ENCODE measurements around the gene FGB. TPM values are rescaled to one million over a fixed set of nuclear protein-coding genes. Genes with fewer than 3 reads are reported as not detected.
"Not testable (repeated sequence)": the region's sequence is repeated elsewhere in the genome, so short reads cannot be mapped to it uniquely, and the experiment has no call there.

The FGB gene
- total RNA-seq, 5 donors from 2014 or later (not counting 1 experiment from before 2014, with no cell fraction given): 2.5 to 4.2 (median 3.0) TPM; not detected in 2

DNA sequence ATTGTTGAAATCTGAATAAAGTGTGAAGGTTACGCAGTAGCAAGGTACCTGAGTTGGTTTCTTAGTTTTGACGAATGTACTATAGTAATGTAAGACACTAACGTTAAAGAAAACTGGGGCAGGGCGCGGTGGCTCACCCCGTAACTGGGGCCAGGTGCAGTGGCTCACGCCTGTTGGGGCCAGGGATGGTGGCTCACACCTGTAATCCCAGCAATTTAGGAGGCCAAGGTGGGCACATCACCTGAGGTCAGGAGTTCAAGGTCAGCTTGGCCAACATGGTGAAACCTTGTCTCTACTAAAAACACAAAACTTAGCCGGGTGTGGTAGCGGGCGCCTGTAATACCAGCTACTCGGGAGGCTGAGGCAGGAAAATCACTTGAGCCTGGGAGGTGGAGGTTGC, 34.5 kb downstream of the FGB start:
- POLR2A ChIA-PET: interaction anchor here in 1 of 2 donors (0.7 kb wide), 1 partner anchor 80 kb away, joined by 3 read pairs; no protein-coding TSS in a partner anchor
- H3K36me3 Mint-ChIP-seq; H3K9me3 Mint-ChIP-seq; H3K4me1 Mint-ChIP-seq; ATAC-seq (replicated peaks in 1 of 4); H3K27ac ChIP-seq (ENCODE audit: low read length); H3K4me3 Mint-ChIP-seq; DNase-seq; H3K4me1 ChIP-seq (ENCODE audit: control insufficient read depth in 1 of 2, extremely low read depth in 1 of 2, insufficient read depth in 2 of 2, low read length in 2 of 2); H3K27ac Mint-ChIP-seq; H3K27me3 ChIP-seq (replicated peaks in 1 of 2; ENCODE audit: control insufficient read depth in 2 of 2, extremely low read depth in 1 of 2, insufficient read depth in 2 of 2, low read length in 1 of 2); H3K4me3 ChIP-seq (ENCODE audit: control insufficient read depth in 1 of 2, extremely low read depth in 1 of 2, low read length in 1 of 2); H3K9me3 ChIP-seq; H3K36me3 ChIP-seq (ENCODE audit: control insufficient read depth in 2 of 2, extremely low read depth in 1 of 2, insufficient read depth in 1 of 2, low read length in 1 of 2): not testable (repeated sequence)
- H3K27me3 Mint-ChIP-seq: peaks cover 4 to 16% of the 10 kb centered on the region in 2 donors
- CTCF ChIA-PET: interaction anchor here in 1 of 2 donors (0.6 kb wide), 1 partner anchor 145 kb away, joined by 3 read pairs; no protein-coding TSS in a partner anchor
- WGBS (ENCODE audit: insufficient coverage): 94% methylated on average over 6 of the region's 11 CpGs

DNA sequence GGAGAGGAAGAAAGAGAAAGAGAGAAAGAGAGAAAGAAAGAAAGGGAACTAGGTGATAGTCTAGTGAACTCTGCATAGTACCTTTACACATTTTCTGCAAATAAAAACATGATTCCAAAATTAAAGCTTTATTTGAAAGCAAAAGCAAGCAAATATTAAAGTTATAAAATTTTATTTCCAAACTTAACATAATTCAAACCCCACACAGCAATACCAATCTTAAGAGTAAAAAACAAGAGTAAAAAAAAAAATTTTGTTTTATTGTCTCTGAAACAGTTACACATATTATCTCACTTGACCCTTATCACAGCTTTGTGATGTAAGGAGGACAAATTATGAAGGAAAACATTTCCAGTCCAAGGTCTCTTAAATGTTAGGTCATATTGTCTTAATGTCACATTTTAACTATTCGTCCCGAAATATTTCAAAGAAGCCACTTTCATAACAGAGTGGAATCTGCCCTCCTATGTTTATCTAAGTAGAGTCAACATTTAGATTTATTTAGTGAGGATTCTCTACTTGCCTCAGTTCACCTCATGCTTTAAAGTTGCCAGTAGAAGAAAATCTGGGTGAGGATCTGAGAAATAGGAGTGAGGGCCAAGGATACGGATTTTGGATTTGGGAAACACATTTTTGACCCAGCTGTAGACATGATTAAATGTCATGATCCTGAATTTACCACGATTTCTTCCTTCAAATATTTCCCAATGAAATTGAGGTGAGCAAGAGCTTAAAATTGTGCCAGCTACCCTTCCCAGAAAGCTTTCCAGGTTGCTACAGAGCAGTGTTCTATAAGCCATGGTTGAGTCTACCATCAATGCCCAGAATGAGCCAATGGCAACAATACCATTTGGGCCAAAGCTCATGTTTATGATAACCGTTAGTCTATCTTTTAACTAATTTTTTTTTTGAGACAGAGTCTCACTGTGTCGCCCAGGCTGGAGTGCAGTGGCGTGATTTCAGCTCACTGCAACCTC, 35.3 kb downstream of the FGB start:
- POLR2A ChIA-PET: interaction anchor here in 1 of 2 donors (0.5 to 0.7 kb wide), 2 partner anchors 80 to 1350 kb away, joined by 3 to 9 read pairs; no protein-coding TSS in a partner anchor
- Mint-ChIP-seq H3K27ac (no peak overlapping the region), H3K27me3 (peaks cover 12 to 19% of the 10 kb centered on the region in 2 donors), H3K9me3 (no peaks in the 10 kb centered on the region), H3K4me1 (no peaks in the 10 kb centered on the region), H3K36me3 (no peaks in the 10 kb centered on the region), H3K4me3 (no peak overlapping the region)
- H3K27me3 ChIP-seq (replicated peaks in 1 of 2; ENCODE audit: control insufficient read depth in 2 of 2, extremely low read depth in 1 of 2, insufficient read depth in 2 of 2, low read length in 1 of 2): peaks cover 0 to 6% of the 10 kb centered on the region in 2 experiments
- no peak for DNase-seq
- H3K36me3 ChIP-seq (ENCODE audit: control insufficient read depth in 2 of 2, extremely low read depth in 1 of 2, insufficient read depth in 1 of 2, low read length in 1 of 2): no peaks in the 10 kb centered on the region
- 60% methylated on average over 3 of the region's 7 CpGs for WGBS (ENCODE audit: insufficient coverage)
- CTCF ChIA-PET: interaction anchor here in 1 of 2 donors (0.6 kb wide), 1 partner anchor 145 kb away, joined by 3 read pairs; no protein-coding TSS in a partner anchor
- no peak overlapping the region for H3K4me3 ChIP-seq (ENCODE audit: control insufficient read depth in 1 of 2, extremely low read depth in 1 of 2, low read length in 1 of 2)
- H3K9me3 ChIP-seq: no peaks in the 10 kb centered on the region
- no peaks in the 10 kb centered on the region for H3K4me1 ChIP-seq (ENCODE audit: control insufficient read depth in 1 of 2, extremely low read depth in 1 of 2, insufficient read depth in 2 of 2, low read length in 2 of 2)
- H3K27ac ChIP-seq (ENCODE audit: low read length): no peak overlapping the region
- no peak for ATAC-seq (replicated peaks in 1 of 4)

DNA sequence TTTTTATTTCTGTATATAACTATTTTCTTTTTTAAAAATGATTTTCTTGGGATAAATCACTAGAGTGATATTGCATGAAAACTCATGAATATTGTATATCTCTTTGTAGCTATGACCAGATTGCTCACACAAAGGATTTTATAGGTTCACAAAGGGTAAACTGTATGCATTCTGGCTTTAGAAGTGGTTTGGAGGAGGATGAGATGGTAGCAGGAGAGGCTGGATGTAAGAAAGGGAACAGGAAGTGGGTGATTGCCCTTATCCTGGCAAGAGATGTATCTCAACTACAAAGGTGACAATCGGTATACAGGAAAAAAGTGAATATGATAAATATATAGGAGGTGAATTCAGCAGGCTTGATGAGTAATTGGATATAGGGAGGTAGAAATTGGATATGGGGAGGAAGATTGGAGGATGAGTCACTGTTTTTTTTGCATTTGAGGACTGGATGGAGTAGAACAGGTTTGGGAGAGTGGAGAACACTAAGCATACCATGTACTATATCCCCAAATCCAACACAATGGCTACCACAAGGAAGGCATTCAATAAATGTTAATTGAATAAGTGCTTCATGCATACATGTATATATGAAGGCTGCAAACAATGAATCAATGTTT, 39.7 kb downstream of the FGB start:
- no peak for DNase-seq
- Mint-ChIP-seq H3K27me3 (peaks cover 23 to 28% of the 10 kb centered on the region in 2 donors), H3K4me1 (no peaks in the 10 kb centered on the region), H3K36me3 (no peaks in the 10 kb centered on the region), H3K4me3 (no peak overlapping the region), H3K9me3 (no peaks in the 10 kb centered on the region), H3K27ac (no peak overlapping the region)
- 13% methylated on average over 1 of the region's 1 CpG for WGBS (ENCODE audit: insufficient coverage)
- no peaks in the 10 kb centered on the region for H3K4me1 ChIP-seq (ENCODE audit: control insufficient read depth in 1 of 2, extremely low read depth in 1 of 2, insufficient read depth in 2 of 2, low read length in 2 of 2)
- ChIA-PET CTCF (no interaction called here), POLR2A (no interaction called here)
- H3K9me3 ChIP-seq: no peaks in the 10 kb centered on the region
- no peak for ATAC-seq (replicated peaks in 1 of 4)
- no peak overlapping the region for H3K4me3 ChIP-seq (ENCODE audit: control insufficient read depth in 1 of 2, extremely low read depth in 1 of 2, low read length in 1 of 2)
- H3K27ac ChIP-seq (ENCODE audit: low read length): no peak overlapping the region
- no peaks in the 10 kb centered on the region for H3K36me3 ChIP-seq (ENCODE audit: control insufficient read depth in 2 of 2, extremely low read depth in 1 of 2, insufficient read depth in 1 of 2, low read length in 1 of 2)
- peaks cover 0 to 6% of the 10 kb centered on the region in 2 experiments for H3K27me3 ChIP-seq (replicated peaks in 1 of 2; ENCODE audit: control insufficient read depth in 2 of 2, extremely low read depth in 1 of 2, insufficient read depth in 2 of 2, low read length in 1 of 2)

DNA sequence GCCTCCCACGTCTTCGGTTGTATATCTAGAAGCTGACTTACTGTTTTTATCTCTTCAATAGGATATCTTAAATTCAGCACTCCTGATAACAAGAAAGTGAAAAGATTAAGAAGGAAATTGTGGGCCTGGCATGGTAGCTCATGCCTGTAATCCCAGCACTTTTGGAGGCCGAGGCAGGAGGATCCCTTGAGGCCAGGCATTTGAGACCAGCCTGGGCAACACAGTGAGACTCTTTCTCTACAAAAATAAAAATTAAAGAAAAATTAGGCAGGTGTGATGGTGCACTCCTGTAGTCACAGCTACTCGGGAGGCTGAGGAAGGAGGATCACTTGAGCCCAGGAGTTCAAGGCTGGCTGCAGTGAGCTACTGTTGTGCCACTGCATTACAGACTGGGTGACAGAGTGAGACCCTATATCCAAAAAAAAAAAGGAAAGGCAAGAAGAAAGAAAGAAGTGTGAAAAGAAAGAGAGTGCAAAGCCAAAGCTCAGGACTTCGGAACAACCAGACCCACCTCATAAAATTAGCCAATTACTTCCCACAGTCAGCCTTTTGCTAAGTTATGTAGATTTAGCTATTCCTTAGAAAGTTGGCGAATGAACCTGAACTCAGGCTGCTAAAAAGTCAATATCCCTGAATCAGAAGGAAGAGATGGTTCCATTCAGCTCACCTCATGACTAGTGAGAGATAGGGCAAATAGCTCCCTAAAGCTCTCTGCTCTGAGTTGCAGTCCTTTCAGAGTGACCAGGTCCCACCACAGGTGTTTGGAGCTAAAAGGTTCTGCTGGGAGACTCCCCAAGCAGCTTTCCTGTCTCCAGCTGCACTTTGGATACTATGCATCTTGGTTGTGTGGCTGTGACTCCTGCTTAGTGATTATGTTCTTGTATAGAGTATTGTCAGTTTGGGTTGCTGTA, 40.5 kb downstream of the FGB start:
- Histone ChIP-seq H3K9me3 (no peaks in the 10 kb centered on the region), H3K4me1 (ENCODE audit: control insufficient read depth in 1 of 2, extremely low read depth in 1 of 2, insufficient read depth in 2 of 2, low read length in 2 of 2) (no peaks in the 10 kb centered on the region), H3K4me3 (ENCODE audit: control insufficient read depth in 1 of 2, extremely low read depth in 1 of 2, low read length in 1 of 2) (no peak overlapping the region), H3K27me3 (replicated peaks in 1 of 2; ENCODE audit: control insufficient read depth in 2 of 2, extremely low read depth in 1 of 2, insufficient read depth in 2 of 2, low read length in 1 of 2) (peaks cover 0 to 6% of the 10 kb centered on the region in 2 experiments), H3K36me3 (ENCODE audit: control insufficient read depth in 2 of 2, extremely low read depth in 1 of 2, insufficient read depth in 1 of 2, low read length in 1 of 2) (no peaks in the 10 kb centered on the region), H3K27ac (ENCODE audit: low read length) (no peak overlapping the region)
- ATAC-seq (replicated peaks in 1 of 4) (no peak), DNase-seq (no peak)
- Mint-ChIP-seq H3K9me3 (no peaks in the 10 kb centered on the region), H3K27me3 (peaks cover 26% of the 10 kb centered on the region in 2 donors), H3K27ac (no peak overlapping the region), H3K4me1 (no peaks in the 10 kb centered on the region), H3K4me3 (no peak overlapping the region), H3K36me3 (no peaks in the 10 kb centered on the region)
- ChIA-PET CTCF (no interaction called here), POLR2A (no interaction called here)
- 65% methylated on average over 2 of the region's 6 CpGs for WGBS (ENCODE audit: insufficient coverage)

DNA sequence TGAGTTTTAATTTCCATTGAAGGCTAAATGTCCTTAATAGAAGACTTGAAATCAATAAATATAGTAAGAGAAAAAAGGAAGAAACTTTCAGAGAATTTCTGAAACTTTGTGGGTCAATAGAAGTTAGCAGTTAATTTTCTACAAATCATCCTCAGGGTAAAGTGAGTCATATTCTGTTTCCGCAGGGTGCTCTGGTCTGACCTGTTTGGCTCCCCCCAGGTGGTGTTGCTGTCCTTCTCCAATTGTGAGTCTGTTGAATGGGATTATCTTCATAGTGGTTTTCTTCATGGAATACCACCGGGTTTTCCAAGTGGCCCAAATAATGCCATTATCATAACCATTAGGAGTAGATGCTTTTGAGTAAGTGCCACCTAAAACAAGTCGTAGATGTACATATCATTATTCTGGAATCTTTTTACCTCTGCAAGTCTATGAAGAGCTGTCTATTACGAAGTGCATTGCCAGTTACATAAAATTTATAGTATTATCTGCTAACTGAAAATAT, 41.9 kb downstream of the FGB start:
- no peaks in the 10 kb centered on the region for H3K27me3 ChIP-seq (replicated peaks in 1 of 2; ENCODE audit: control insufficient read depth in 2 of 2, extremely low read depth in 1 of 2, insufficient read depth in 2 of 2, low read length in 1 of 2)
- no peaks in the 10 kb centered on the region for H3K36me3 Mint-ChIP-seq
- no peak for ATAC-seq (replicated peaks in 1 of 4)
- no peak overlapping the region for H3K4me3 ChIP-seq (ENCODE audit: control insufficient read depth in 1 of 2, extremely low read depth in 1 of 2, low read length in 1 of 2)
- no peaks in the 10 kb centered on the region for H3K4me1 ChIP-seq (ENCODE audit: control insufficient read depth in 1 of 2, extremely low read depth in 1 of 2, insufficient read depth in 2 of 2, low read length in 2 of 2)
- DNase-seq: no peak
- ChIA-PET CTCF (no interaction called here), POLR2A (no interaction called here)
- H3K27me3 Mint-ChIP-seq: peaks cover 33 to 40% of the 10 kb centered on the region in 2 donors
- no peak overlapping the region for H3K4me3 Mint-ChIP-seq
- no peak overlapping the region for H3K27ac Mint-ChIP-seq
- WGBS (ENCODE audit: insufficient coverage): no CpG with 5 or more reads among the region's 4 CpGs
- no peak overlapping the region for H3K27ac ChIP-seq (ENCODE audit: low read length)
- no peaks in the 10 kb centered on the region for H3K4me1 Mint-ChIP-seq
- H3K9me3 Mint-ChIP-seq: no peaks in the 10 kb centered on the region
- H3K9me3 ChIP-seq: no peaks in the 10 kb centered on the region
- H3K36me3 ChIP-seq (ENCODE audit: control insufficient read depth in 2 of 2, extremely low read depth in 1 of 2, insufficient read depth in 1 of 2, low read length in 1 of 2): no peaks in the 10 kb centered on the region

Measured in T-cell (primary cell).